K562 (cell line): Measurements from ENCODE around the gene RHOBTB3. TPM values are rescaled to one million over a fixed set of nuclear protein-coding genes. Genes with fewer than 3 reads are reported as not detected.
A peak's percentile ranks its signal among the peaks of the same experiment; 100 is the strongest.

Experiments used
- ATF4 ChIP-seq: fragments of 450-650 bp; formaldehyde crosslinking; IDR thresholded peaks from 2 replicates; pipeline ENCODE4 v1.4.0; 2022; ENCODE audit warnings: mild to moderate bottlenecking, moderate library complexity
- ATF6 ChIP-seq: sonication (generic); formaldehyde crosslinking; IDR thresholded peaks from 2 replicates; pipeline ENCODE4 v1.4.0; 2020; ENCODE audit warnings: mild to moderate bottlenecking, missing genetic modification reagents
- BRF1 ChIP-seq: IDR thresholded peaks from 3 replicates; pipeline ENCODE4 v1.6.1; 2011; ENCODE audit warnings: borderline replicate concordance, mild to moderate bottlenecking; ENCODE audit not compliant: insufficient read length; ENCODE audit errors: extremely low read depth
- CREB1 ChIP-seq, 2 experiments: sonication (generic) in 1 of 2; formaldehyde crosslinking in 1 of 2; IDR thresholded peaks; 2 replicates each; pipeline versions ENCODE4 v1.6.1 to v1.8.0; 2012 to 2022; ENCODE audit warnings: inconsistent platforms in 1 of 2, mild to moderate bottlenecking in 1 of 2, missing genetic modification reagents in 1 of 2, moderate library complexity in 1 of 2
- ERF ChIP-seq: fragments of 450-650 bp; formaldehyde crosslinking; IDR thresholded peaks from 2 replicates; pipeline ENCODE4 v1.4.0; 2020; ENCODE audit warnings: mild to moderate bottlenecking, mixed read lengths
- EWSR1 ChIP-seq: fragments of 450-650 bp; IDR thresholded peaks from 2 replicates; pipeline ENCODE4 v1.6.1; 2018; ENCODE audit warnings: borderline replicate concordance, mild to moderate bottlenecking, low read depth, moderate library complexity; ENCODE audit not compliant: partially characterized antibody
- HNRNPL ChIP-seq: fragments of 200-400 bp; formaldehyde crosslinking; IDR thresholded peaks from 2 replicates; pipeline ENCODE4 v1.6.1; 2017; ENCODE audit warnings: low read depth, mild to moderate bottlenecking, low read length
- JUND ChIP-seq, 2 experiments: IDR thresholded peaks; 2 replicates in 1 of 2; 3 replicates in 1 of 2; pipeline ENCODE4 v1.6.1; 2011; ENCODE audit warnings: borderline replicate concordance in 2 of 2, low read depth in 2 of 2, low read length in 2 of 2, improper control_type of control experiment in 1 of 2, missing biosample characterization in 1 of 2, missing genetic modification characterization in 1 of 2, missing genetic modification reagents in 1 of 2
- KAT8 ChIP-seq: fragments of 450-650 bp; IDR thresholded peaks from 2 replicates; pipeline ENCODE4 v1.6.1; 2016; ENCODE audit warnings: low read depth, mild to moderate bottlenecking
- MED1 ChIP-seq: sonication (generic); formaldehyde crosslinking; IDR thresholded peaks from 2 replicates; pipeline ENCODE4 v1.8.1; 2023; ENCODE audit warnings: missing genetic modification reagents, borderline replicate concordance
- MYBL2 ChIP-seq, 2 experiments: fragments of 450-650 bp in 1 of 2; sonication (generic) in 1 of 2; formaldehyde crosslinking in 1 of 2; IDR thresholded peaks; 2 replicates each; pipeline versions ENCODE4 v1.6.1 to v1.8.1; 2017 to 2022; ENCODE audit warnings: borderline replicate concordance in 1 of 2, inconsistent platforms in 1 of 2, low read depth in 1 of 2, mild to moderate bottlenecking in 1 of 2, missing genetic modification reagents in 1 of 2, moderate library complexity in 1 of 2
- MYNN ChIP-seq, 2 experiments: sonication (generic); formaldehyde crosslinking in 1 of 2; IDR thresholded peaks; 2 replicates each; pipeline versions ENCODE4 v1.5.0 to v1.6.1; 2016 to 2020; ENCODE audit warnings: antibody characterized with exemption in 1 of 2, missing genetic modification reagents in 1 of 2
- TAF15 ChIP-seq: fragments of 200-400 bp; formaldehyde crosslinking; IDR thresholded peaks from 2 replicates; pipeline ENCODE4 v1.6.1; 2017; ENCODE audit warnings: mild to moderate bottlenecking, low read depth, low read length, moderate library complexity
- TAL1 ChIP-seq: fragments of 450-650 bp; IDR thresholded peaks from 2 replicates; pipeline ENCODE4 v1.6.1; 2016; ENCODE audit warnings: mild to moderate bottlenecking
- TBL1XR1 ChIP-seq, 2 experiments: IDR thresholded peaks; 2 replicates each; pipeline ENCODE4 v1.6.1; 2012; ENCODE audit warnings: improper control_type of control experiment in 2 of 2, low read length in 2 of 2, mild to moderate bottlenecking in 1 of 2
- XRCC5 ChIP-seq: fragments of 200-400 bp; formaldehyde crosslinking; IDR thresholded peaks from 2 replicates; pipeline ENCODE4 v1.6.1; 2017; ENCODE audit warnings: low read depth, mild to moderate bottlenecking, low read length
- ZBTB33 ChIP-seq: sonication (generic); formaldehyde crosslinking; IDR thresholded peaks from 2 replicates; pipeline ENCODE4 v1.8.1; 2023; ENCODE audit warnings: mild to moderate bottlenecking, missing genetic modification reagents
- ZNF146 ChIP-seq: IDR thresholded peaks from one replicate; pipeline ENCODE4 v1.6.1; 2018; ENCODE audit warnings: missing compliant biosample characterization; ENCODE audit not compliant: unreplicated experiment
- ZNF232 ChIP-seq: sonication (generic); formaldehyde crosslinking; IDR thresholded peaks from 2 replicates; pipeline ENCODE4 v1.8.0; 2022; ENCODE audit warnings: mild to moderate bottlenecking, missing genetic modification reagents
- ZNF449 ChIP-seq: fragments of 250-450 bp; sonication (Bioruptor Pico); IDR thresholded peaks from 2 replicates; pipeline ENCODE4 v1.8.0; 2022; ENCODE audit warnings: moderate library complexity, mild to moderate bottlenecking, inconsistent platforms
- ZNF764 ChIP-seq: fragments of 250-450 bp; sonication (Bioruptor Pico); IDR thresholded peaks from 2 replicates; pipeline ENCODE4 v1.4.0; 2020; ENCODE audit warnings: low read depth, mild to moderate bottlenecking, moderate library complexity
- polyA plus RNA-seq, 8 experiments: library from polyadenylated mRNA; depleted of rRNA in 4 of 8; stranded (reverse) in 5 of 8; unstranded in 3 of 8; fragments of >200 nt; fragmentation: Nextera tagmentation in 2 of 8; fragmentation: Illumina TruSeq in 1 of 8; extraction: Ambion mirVana in 2 of 8; extraction: Trizol in 1 of 8; gene quantifications; 2 replicates each; pipeline versions ENCODE4 v1.2.1 to v1.2.3, GENCODE V29; 2011 to 2014; ENCODE audit warnings: inconsistent platforms in 1 of 8, missing spikeins in 1 of 8
- total RNA-seq, 7 experiments: library from RNA; depleted of rRNA in 6 of 7; stranded (reverse); fragments of >200 nt in 6 of 7; fragmentation: Illumina TruSeq in 2 of 7; extraction: Trizol in 2 of 7; gene quantifications; 2 replicates each; pipeline versions ENCODE4 v1.2.1 to v1.2.3, GENCODE V29; 2011 to 2021; ENCODE audit warnings: low replicate concordance in 1 of 7

The RHOBTB3 gene
- total and polyA plus RNA-seq, 9 of the 15 experiments (the other 6 are each of a cell fraction or from before 2014, with no cell fraction given): 39.7 to 143 (median 115) TPM

GRCh38 chr5:95718203-95718602 lies 12.9 kb upstream of the RHOBTB3 start (continued):
- TF ChIP-seq ATF6 (CRISPR knock-in tag) (no peak), ATF4 (CRISPR knock-in tag) (no peak), ZNF232 (no peak), MED1 (CRISPR knock-in tag) (no peak), BRF1 (no peak), TAL1 (peak; percentile 33; the same call in 1 of the 2 replicates), EWSR1 (no peak), ZNF146 (CRISPR knock-in tag) (no peak), TBL1XR1 (IDR thresholded peaks at IDR 0.05; ENCODE audit: low read length in 2 of 2) (peak in 1 of 2 experiments; percentile 63; a peak in 1 of 4 replicates), ERF (no peak), ZBTB33 (no peak), KAT8 (no peak), TAF15 (no peak), JUND (IDR thresholded peaks at IDR 0.05; ENCODE audit: borderline replicate concordance, low read depth, low read length) (peak; percentile 58; the same call in 1 of the 2 replicates), JUND (tag; IDR thresholded peaks at IDR 0.05; ENCODE audit: borderline replicate concordance, low read depth, low read length) (peak; percentile 52; the same call in 1 of the 3 replicates), XRCC5 (no peak), MYBL2 (IDR thresholded peaks at IDR 0.05; ENCODE audit: low read depth) (peak; percentile 58; the same call in 1 of the 2 replicates), MYBL2 (CRISPR knock-in tag; IDR thresholded peaks at IDR 0.05; ENCODE audit: borderline replicate concordance) (no peak), ZNF449 (CRISPR knock-in tag) (no peak), HNRNPL (no peak), MYNN (IDR thresholded peaks at IDR 0.05) (peak; percentile 89; the same call in 1 of the 2 replicates), MYNN (CRISPR knock-in tag; IDR thresholded peaks at IDR 0.05) (no peak), ZNF764 (CRISPR knock-in tag) (no peak), CREB1 (IDR thresholded peaks at IDR 0.05) (no peak), CREB1 (CRISPR knock-in tag; IDR thresholded peaks at IDR 0.05) (no peak)
